ENCODE results near the gene TBCD. TPM values are rescaled to one million over a fixed set of nuclear protein-coding genes. Genes with fewer than 3 reads are reported as not detected.

TBCD gene
- total and polyA plus RNA-seq, 9 of the 15 experiments (the other 6 are each of a cell fraction or from before 2014, with no cell fraction given) = 8.9 to 98.5 (median 28.0) TPM

GRCh38 chr17:82937411-82938371 lies 185.8 kb downstream of the TBCD start:
- WGBS (ENCODE audit: insufficient coverage, low coverage, missing lambda C conversion rate) = 94% methylated on average over 45 of the region's 53 CpGs
- Histone ChIP-seq H3K79me2 (ENCODE audit: control insufficient read depth, insufficient read depth, low read length) (no peaks in the 10 kb centered on the region), H3K36me3 (ENCODE audit: control insufficient read depth, insufficient read depth, low read length) (peaks cover 85% of the 10 kb centered on the region), H3K4me1 (replicated peaks in 1 of 2; ENCODE audit: control insufficient read depth in 2 of 2, insufficient read depth in 2 of 2, low read length in 2 of 2) (peaks cover 0 to 3% of the 10 kb centered on the region in 2 experiments; a peak in 2 of 5 replicates), H3K9me1 (ENCODE audit: control insufficient read depth, insufficient read depth, low read length) (peaks cover 3% of the 10 kb centered on the region), H3K27me3 (ENCODE audit: control insufficient read depth in 2 of 2, insufficient read depth in 2 of 2, low read length in 2 of 2) (no peaks in the 10 kb centered on the region), H3K4me2 (ENCODE audit: insufficient read depth, low read length) (no peak overlapping the region), H3K9ac (ENCODE audit: insufficient read depth in 1 of 2, low read depth in 2 of 2, low read length in 2 of 2) (no peak overlapping the region), H3K27ac (ENCODE audit: extremely low read depth, low read depth, low read length) (no peak overlapping the region), H4K20me1 (replicated peaks; ENCODE audit: control insufficient read depth, insufficient read depth, low read length) (no peaks in the 10 kb centered on the region), H3K9me3 (replicated peaks; ENCODE audit: control insufficient read depth, insufficient read depth, low read depth, low read length) (no peaks in the 10 kb centered on the region; the same call in 1 of the 2 replicates), H2AFZ (ENCODE audit: low read depth, low read length) (no peak overlapping the region), H3K4me3 (no peak overlapping the region)
- ChIA-PET POLR2A (no interaction called here), CTCF (ENCODE audit: low intra/inter-chr PET ratio) (interaction anchor here (0.7 kb wide), 1 partner anchor 60 kb away, joined by 6 read pairs; no protein-coding TSS in a partner anchor)
- intact Hi-C loops (cut with micrococcal nuclease) (no loop called here), in situ Hi-C loops (cut with MboI) (no loop called here)
- BruUV-seq (replicated peaks) = no TSS peak
- ATAC-seq (no peak), DNase-seq (ENCODE audit: extremely low read depth in 1 of 4, low spot score in 3 of 4) (no peak), FAIRE-seq (no peak)
- TF ChIP-seq POLR2G (IDR thresholded peaks at IDR 0.05; ENCODE audit: low read depth, low read length) (0 out of 2 replicates have a peak, but pooled peaks have one; percentile 46), FOXA3 (CRISPR knock-in tag; conservative IDR thresholded peaks at IDR 0.05 in 1 of 2, IDR thresholded peaks at IDR 0.05 in 1 of 2) (no peak), PURB (CRISPR knock-in tag; IDR thresholded peaks at IDR 0.05; ENCODE audit: low read depth) (no peak), FUS (optimal IDR thresholded peaks at IDR 0.05; ENCODE audit: low read depth, low read length) (no peak), HOXB6 (CRISPR knock-in tag; IDR thresholded peaks at IDR 0.05; ENCODE audit: borderline replicate concordance) (no peak), POLR2B (IDR thresholded peaks at IDR 0.05; ENCODE audit: low read depth, partially characterized antibody) (no peak), CC2D1A (IDR thresholded peaks at IDR 0.05) (no peak), SREBF2 (CRISPR knock-in tag; IDR thresholded peaks at IDR 0.05) (no peak), GTF2F1 (IDR thresholded peaks at IDR 0.05; ENCODE audit: low read depth, low read length) (no peak), TRIM28 (IDR thresholded peaks at IDR 0.05) (no peak), RBM22 (IDR thresholded peaks at IDR 0.05; ENCODE audit: low read depth, low read length, poor library complexity, severe bottlenecking) (peak; percentile 47), ASH1L (IDR thresholded peaks at IDR 0.05; ENCODE audit: borderline replicate concordance, low read depth, partially characterized antibody) (no peak), ZFP91 (CRISPR knock-in tag; IDR thresholded peaks at IDR 0.05) (no peak)
